Measurements from ENCODE around the gene CPSF3.
A peak's percentile ranks its signal among the peaks of the same experiment; 100 is the strongest.

CPSF3 gene

GRCh38 chr2:9422321-9423099 lies 944 bp upstream of the CPSF3 start:
- peak; percentile 34 for DNase-seq

- DNase-seq: no peak
Measured at GRCh38 chr2:9423922-9424272, 443 bp downstream of the CPSF3 start.

GRCh38 chr2:9424447-9425164 lies 1.2 kb downstream of the CPSF3 start:
- DNase-seq: no peak

- DNase-seq: no peak
Measured at GRCh38 chr2:9428965-9429577, 5.6 kb downstream of the CPSF3 start.

DNA sequence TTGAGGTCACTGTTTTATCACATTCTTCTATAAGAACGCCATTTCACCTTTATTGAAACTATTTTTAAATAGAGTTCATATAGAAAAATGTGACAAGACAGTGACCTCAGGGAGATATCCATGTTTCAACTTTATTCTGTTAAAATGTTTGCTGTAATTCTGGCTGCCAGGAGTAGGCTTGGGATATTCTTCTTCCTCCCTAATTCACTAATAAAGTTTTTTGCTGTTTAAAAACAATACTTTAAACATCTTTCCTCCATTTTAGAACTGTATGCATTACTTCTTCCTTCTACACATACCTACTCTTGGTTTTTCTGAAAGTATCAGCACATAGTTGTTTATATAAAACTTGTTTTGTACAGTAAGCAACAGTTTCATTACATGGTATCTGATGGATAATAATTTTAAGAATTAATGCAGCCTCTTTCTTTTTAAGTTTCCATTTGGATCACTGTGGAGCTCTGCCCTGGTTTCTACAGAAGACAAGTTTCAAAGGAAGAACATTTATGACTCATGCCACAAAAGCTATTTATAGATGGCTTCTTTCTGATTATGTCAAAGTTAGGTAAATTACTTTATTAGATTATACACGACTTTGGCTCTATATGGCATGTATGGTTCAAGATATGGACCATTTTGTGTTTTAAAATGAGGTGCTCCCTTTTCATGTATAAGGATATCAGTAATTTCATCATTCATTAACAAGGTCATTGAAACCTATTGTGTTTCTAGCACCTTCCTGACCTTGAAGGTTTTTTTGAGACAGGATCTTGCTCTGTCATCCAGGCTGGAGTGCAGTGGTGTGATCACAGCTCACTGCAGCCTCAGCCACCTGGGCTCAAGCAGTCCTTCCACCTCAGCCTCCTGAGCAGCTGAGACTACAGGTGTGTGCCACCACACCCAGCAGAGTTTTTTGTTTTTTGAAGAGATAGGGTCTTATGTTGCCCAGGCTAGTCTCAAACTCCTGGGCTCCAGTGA lies 7.2 kb downstream of the CPSF3 start:
- peak; percentile 17 for DNase-seq

DNA sequence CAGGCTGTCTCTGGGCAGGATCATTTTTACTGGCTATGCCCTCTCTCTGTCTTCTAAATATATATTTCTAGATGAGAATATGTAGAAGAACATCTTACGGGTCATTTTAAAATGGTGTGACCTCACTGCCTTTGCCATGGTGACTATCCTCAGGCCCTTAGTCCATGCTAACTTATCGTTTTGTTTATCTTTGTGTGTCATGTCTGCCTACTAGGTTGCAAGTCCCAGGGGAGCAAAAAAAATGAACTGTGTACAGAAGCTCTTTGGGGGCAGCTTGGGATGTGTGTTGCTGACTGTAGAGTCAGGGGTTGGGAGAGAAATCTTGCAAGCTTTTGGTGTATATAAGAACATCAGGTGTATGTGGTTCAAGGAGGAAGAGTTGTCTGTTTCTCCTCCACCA lies 11.0 kb downstream of the CPSF3 start:
- DNase-seq: no peak

GRCh38 chr2:9439536-9439935 lies 16.1 kb downstream of the CPSF3 start:
- no peak for DNase-seq

DNA sequence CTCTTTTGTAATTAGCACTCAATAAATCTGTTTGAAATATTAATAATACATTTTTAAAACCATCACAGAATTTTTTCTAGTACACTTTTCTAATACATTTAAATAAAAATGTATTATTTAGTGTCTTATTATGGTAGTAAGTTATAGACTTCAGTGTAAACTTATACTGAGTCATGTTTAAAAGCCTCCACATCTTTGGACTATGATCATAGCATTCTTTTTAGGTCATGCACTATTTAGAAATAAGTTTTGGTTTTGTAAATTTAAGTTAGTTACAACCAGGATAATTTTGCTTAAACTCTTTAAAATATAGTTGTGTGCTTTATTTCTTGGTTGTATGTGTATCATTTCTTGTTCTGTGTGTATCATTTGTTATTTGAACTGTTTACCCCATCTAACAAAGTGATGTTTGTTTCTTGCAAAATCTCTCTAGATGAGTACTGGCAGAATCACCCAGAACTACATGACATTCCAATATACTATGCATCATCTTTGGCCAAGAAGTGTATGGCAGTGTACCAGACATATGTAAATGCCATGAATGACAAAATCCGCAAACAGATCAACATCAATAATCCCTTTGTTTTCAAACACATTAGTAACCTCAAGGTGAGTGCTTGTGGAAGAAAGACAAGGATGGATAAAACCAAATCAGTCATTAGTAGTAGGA lies 16.7 kb downstream of the CPSF3 start:
- no peak for DNase-seq

GRCh38 chr2:9441556-9441955 lies 18.1 kb downstream of the CPSF3 start:
- DNase-seq: no peak

GRCh38 chr2:9443526-9443925 lies 20.1 kb downstream of the CPSF3 start:
- no peak for DNase-seq

GRCh38 chr2:9445089-9445488 lies 21.6 kb downstream of the CPSF3 start:
- no peak for DNase-seq

- DNase-seq: no peak
Measured at GRCh38 chr2:9451231-9451630, 27.8 kb downstream of the CPSF3 start.

DNA sequence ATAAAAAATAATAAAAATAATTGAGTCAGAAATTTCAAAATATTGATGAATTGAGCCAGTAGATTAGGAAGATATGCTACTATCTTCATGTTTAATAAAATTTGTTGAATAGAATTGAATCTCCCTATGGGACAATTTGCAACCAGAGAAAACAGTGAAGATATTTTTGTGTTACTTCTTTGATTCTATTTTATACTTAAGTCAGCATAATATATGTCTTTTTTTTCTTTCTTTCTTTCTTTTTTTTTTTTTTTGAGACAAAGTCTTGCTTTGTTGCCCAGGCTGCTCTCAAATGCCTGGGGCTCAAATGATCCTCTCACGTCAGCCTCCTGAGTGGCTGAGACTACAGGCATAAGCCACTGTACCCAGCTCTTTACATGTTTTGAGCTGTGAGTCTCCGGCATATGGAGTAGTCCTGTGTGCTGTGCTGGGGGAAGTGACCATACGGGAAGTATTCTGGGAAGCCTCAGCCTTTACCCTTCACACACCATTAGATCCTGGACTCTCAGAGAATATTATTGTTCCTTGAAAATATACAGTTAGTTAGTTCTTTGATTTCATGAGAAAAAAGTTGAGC lies 37.1 kb downstream of the CPSF3 start:
- DNase-seq: no peak

GRCh38 chr2:9461079-9461478 lies 37.6 kb downstream of the CPSF3 start:
- DNase-seq: no peak

DNA sequence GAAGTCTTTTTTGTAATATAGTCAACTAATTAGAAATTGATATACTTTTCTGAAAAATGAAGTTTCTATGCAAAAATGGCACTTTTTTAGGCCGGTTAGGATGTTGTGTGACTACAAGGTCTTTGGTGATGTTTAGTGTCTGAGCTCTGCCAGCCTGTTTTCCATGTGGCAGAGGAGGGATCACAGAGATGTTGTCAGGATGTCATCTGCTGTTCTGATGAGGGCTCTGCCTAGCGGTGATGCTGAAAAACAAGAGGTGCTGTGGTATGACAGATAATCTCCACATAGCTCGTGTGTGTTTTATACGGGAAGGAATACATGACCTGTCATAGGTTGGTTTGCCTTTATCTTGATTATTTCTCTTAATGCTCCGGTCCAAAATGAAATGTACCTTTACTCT lies 38.9 kb downstream of the CPSF3 start:
- DNase-seq: no peak

DNA sequence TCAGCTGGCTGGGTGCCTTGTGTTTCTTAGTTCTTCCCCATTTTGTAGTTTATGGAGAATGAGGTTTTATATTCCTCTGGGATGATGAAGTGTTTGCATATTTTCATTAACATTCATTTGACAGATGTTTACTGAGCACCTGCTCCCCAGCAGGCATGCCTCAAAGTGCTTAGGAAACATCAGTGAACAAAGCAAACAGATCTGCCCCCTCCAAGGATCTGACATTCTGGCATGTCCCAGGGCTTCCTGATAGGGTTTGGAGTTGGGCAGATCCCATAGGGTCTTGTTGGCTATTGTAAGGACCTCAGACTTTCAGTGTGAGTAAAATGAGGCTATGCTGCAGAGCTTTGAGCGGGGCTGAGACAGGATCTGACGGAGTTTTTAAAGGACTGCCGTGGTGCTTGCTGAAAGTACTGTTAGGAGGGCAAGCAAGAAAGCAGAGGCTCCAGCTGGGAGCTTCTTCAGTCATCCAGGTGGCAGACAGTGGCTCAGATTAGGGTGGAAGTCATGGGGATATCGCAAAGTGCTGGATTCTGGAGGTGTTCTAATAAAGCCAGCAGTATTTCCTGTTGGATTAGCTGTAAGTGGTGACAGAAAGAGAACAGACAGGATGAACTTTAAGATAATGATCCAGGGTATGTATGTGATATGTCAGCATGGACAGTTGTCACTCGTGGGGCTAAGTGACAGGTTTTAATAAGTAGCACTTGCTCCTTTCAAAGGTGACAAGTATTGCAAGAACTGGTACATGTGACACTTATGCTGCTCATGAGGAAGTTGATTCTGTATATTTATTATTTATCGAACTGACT lies 39.6 kb downstream of the CPSF3 start:
- DNase-seq: no peak

- no peak for DNase-seq
Measured at GRCh38 chr2:9463698-9464034, 40.2 kb downstream of the CPSF3 start.

DNA sequence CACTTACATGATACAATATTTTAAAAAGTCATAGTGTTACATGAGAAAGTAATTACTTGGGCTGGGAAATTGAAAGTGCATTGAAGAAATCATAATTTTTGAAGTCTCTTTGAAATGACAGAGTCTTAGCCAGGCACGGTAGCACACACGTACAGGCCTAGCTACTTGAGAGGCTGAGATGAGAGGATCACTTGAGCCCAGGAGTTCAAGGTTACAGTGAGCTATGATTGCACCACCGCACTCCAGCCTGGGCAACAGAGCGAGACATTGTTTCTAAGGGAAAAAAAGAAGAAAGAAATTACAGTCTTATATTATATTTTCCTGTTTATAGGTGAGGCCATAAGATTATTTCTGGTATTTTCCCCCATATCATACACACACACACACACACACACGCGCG lies 41.7 kb downstream of the CPSF3 start:
- DNase-seq: no peak

DNA sequence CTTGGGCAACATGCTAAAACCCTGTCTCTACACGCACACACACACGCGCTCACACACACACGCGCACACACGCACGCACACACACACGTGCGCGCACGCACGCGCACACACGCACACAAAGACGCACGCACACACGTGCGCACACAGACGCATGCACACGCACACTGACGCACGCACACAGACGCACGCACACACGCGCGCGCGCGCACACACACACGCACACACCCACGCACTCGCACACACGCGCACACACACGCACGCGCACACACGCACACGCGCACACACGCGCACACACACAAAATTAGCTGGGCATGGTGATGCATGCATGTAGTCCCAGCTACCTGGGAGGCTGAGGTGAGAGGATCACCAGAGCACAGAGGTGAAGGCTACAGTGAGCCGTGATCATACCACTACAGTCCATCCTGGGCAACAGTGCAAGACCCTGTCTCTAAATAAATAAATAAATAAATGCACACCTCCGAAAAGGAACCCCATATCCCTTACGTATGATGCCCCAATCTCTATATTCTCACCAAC lies 42.8 kb downstream of the CPSF3 start:
- DNase-seq: no peak

DNA sequence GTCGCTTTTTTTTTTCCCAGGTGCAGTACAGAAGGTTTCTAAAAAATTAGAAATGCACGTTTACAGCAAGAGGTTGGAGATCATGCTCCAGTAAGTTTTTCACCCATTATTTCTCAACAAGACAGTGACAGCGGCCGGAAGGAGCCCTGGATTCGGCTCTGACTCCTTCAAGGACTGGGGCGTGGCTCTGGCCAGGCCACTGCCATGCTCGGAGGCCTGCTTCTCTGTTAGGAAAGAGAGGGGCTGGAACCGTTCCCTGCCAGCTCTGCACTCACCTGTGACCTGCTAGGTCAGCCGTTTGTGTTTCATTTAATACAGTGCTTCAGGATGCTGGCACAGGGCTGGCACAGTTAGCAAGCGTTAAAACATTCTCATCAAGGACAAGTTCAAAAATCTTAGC lies 44.2 kb downstream of the CPSF3 start:
- DNase-seq: no peak

GRCh38 chr2:9471206-9471605 lies 47.8 kb downstream of the CPSF3 start:
- DNase-seq: no peak

All from kidney glomerular epithelial cell (primary cell).